GM12873 (cell line): ENCODE measurements around the gene MYO5B.

Experiments used
- CTCF ChIP-seq: IDR thresholded peaks from 2 replicates; pipeline ENCODE4 v1.5.1; 2012; ENCODE audit warnings: low read depth, mild to moderate bottlenecking, moderate library complexity, low read length, control low read depth; ENCODE audit not compliant: insufficient read depth; ENCODE audit errors: missing control alignments

Gene MYO5B

GRCh38 chr18:50075772-50076171 is 119.2 kb downstream of the MYO5B start:
- no peak for TF ChIP-seq CTCF

DNA sequence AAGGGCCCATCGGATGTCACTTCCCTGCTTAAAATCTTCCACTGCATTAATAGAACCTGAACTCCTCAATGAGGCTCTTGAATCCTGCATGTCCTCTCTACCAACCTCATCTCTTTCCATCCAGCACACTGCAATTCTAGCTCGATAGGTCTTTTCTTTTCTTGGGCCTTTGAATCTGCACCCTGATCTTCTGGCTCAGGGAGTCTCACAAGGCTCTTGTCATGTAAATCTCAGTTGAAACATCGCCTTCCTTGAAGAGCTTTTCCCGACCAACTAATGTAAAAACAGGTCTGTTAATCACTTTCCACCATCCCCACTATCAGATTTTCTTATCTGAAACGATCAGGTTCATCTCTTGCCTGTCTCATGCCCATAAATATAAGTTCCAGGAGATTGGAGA is 120.5 kb downstream of the MYO5B start:
- no peak for TF ChIP-seq CTCF

DNA sequence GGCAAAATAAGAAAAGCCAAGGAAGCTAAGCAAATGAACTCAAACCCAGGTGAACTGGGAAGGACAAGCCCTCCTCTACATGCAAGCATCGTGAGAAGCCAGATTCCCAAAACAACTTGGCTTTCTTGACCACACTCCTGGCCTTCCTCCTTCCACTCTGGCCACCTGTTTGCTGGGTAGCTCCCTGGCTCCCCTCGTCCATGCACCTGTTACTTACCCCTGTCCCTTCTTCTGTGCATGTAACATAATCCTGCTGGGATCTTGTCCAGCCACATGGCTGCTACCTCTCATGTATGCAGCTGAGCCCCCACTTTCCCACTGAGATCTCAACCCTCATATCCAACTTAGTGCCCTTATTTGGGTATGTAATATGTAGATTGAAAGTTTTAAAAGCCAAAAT is 121.6 kb downstream of the MYO5B start:
- TF ChIP-seq CTCF: no peak

GRCh38 chr18:50072146-50072545 is 122.8 kb downstream of the MYO5B start:
- TF ChIP-seq CTCF: no peak

GRCh38 chr18:50071397-50071796 is 123.5 kb downstream of the MYO5B start:
- TF ChIP-seq CTCF: no peak

GRCh38 chr18:50069422-50069821 is 125.5 kb downstream of the MYO5B start:
- TF ChIP-seq CTCF: no peak

DNA sequence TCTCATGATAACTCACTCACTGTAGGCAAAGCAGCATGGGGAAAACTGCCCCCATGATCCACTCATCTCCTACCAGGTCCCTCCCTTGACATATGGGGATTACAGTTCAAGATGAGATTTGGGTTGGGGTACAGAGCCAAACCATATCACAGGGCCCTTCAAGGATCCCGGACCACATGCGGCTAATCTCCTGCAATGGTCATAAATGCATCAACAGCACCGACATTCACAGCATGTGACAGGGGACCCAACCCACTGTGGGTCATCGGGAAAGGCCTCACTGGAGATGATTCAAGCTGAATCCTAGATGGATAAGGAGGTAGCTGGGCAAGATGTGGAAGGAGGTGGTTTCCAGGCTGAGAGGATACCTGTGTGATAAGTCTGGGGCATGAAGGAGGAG is 129.4 kb downstream of the MYO5B start:
- no peak for TF ChIP-seq CTCF

- TF ChIP-seq CTCF: no peak
Observed at GRCh38 chr18:50065039-50065438, 129.9 kb downstream of the MYO5B start.
